ENCODE measurements around the gene F10.

The F10 gene

GRCh38 chr13:113139577-113139976 is 17.0 kb downstream of the F10 start:
- DNase-seq: no peak

GRCh38 chr13:113140677-113141600 is 18.3 kb downstream of the F10 start:
- no peak for DNase-seq

DNA sequence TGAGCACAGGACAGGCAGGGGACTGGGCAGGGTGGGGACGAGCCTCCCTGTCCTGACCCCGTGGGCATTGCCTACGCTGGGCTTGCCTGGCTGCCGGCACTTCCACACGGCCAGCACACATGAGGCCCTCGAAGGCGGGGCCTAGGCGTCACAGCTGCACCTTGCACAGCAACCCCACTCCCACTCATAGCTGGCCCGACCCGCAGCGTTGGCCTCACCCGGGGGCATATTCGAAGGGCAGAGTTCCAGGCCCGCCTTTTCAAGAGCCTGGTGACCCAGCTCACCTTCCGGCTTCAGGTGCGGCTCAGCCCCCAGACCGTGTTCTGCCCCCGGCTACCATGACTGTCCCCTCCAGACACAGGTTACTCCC is 19.0 kb downstream of the F10 start:
- DNase-seq: no peak

GRCh38 chr13:113142876-113143275 is 20.3 kb downstream of the F10 start:
- DNase-seq: no peak

GRCh38 chr13:113143466-113144254 is 21.1 kb downstream of the F10 start:
- no peak for DNase-seq

- no peak for DNase-seq
Observed at GRCh38 chr13:113144255-113144629, 21.6 kb downstream of the F10 start.

- no peak for DNase-seq
Observed at GRCh38 chr13:113145496-113145895, 22.9 kb downstream of the F10 start.

GRCh38 chr13:113145911-113146598 is 23.5 kb downstream of the F10 start:
- no peak for DNase-seq

DNA sequence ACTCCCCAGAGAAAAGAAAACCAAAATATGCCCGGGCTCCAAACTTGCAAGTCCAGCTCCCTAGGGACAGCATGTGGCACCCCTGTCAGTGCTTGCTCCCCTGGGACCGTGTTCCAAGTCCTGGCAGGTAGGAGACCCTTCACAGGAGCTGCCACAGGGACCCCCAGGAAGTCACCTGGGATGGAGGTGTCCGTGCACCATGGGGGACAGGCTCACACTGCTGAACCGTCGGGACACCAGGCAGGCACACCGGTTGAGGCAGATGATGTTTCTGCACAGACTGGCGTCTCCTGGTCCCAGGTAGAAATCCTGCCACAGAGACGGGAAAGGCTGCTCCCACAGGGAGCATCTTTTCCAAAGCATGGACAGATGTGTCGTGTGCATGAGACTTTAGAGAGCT is 24.2 kb downstream of the F10 start:
- DNase-seq: no peak

GRCh38 chr13:113147206-113147605 is 24.6 kb downstream of the F10 start:
- no peak for DNase-seq

DNA sequence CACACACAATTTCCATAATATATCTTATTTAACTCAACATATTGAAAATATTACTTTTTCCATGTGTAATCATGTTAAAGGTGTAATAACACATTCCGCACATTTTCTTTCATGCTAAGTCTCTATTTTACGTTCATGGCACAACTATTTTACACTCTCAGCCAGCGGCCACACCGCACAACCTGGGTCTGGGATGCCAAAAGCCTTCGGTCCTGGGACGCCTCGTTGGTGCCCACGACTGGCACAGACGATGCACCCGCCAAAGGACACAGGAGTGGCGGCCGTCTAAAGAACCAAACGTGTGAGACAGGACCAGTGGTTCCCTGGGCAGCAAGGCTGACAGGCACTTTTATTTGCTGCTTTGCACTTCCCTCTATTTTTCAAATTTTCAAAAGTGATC is 25.8 kb downstream of the F10 start:
- DNase-seq: no peak

- DNase-seq: no peak
Observed at GRCh38 chr13:113148940-113149503, 26.4 kb downstream of the F10 start.

- DNase-seq: no peak
Observed at GRCh38 chr13:113149711-113150549, 27.3 kb downstream of the F10 start.

DNA sequence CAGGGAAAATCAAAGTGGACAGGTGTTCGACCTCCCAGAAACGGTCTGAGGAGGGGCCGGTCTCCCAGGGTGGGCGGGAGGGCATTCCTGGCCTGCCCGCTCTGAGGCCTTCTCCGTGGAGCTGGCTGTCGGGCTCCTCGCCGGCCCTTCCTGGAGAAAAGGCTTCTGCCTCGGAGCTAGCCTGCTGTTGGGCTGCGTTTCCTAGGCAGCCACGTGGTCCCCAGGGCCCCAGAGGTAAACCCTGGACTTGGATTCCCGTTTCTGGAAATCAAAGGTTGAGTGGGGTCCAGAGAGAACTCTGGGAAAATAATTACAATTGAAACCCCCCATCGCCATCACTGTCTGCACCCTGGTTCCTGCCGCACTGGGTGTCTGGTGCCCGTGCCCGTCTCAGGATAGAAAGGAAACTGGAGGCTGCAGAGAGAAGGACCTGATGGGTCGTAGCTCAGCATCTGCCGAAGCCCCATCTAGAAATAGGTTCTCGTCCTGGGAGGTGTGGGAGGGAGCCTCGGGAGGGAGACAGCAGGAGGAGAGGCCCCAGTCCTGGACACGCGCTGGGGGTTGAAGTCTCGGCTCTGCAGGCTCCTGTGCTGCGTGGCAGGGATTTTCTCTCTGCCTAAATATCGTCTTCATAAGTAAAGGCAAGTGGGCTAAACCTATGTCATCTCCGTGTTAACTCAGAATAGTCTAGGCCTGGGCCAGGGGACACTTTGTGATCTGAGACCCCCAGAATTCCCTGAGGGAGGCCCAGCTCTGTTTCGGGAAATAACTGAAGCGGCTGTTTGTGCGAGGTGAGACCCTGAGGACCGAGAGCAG is 28.2 kb downstream of the F10 start:
- DNase-seq: no peak

- DNase-seq: no peak
Observed at GRCh38 chr13:113151745-113152690, 29.4 kb downstream of the F10 start.

DNA sequence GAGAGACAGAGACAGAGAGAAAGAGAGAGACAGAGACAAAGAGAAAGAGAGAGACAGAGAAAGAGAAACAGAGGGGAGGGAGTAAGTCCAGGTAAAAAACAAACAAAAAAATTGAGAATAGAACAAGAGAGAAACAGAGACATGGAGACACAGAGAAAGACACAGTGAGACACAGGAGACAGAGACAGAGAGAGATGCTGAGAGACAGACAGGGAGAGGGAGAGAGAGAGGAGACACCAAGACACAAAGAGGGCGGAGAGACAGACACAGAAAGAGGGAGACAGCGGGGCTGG is 30.0 kb downstream of the F10 start:
- DNase-seq: no peak

DNA sequence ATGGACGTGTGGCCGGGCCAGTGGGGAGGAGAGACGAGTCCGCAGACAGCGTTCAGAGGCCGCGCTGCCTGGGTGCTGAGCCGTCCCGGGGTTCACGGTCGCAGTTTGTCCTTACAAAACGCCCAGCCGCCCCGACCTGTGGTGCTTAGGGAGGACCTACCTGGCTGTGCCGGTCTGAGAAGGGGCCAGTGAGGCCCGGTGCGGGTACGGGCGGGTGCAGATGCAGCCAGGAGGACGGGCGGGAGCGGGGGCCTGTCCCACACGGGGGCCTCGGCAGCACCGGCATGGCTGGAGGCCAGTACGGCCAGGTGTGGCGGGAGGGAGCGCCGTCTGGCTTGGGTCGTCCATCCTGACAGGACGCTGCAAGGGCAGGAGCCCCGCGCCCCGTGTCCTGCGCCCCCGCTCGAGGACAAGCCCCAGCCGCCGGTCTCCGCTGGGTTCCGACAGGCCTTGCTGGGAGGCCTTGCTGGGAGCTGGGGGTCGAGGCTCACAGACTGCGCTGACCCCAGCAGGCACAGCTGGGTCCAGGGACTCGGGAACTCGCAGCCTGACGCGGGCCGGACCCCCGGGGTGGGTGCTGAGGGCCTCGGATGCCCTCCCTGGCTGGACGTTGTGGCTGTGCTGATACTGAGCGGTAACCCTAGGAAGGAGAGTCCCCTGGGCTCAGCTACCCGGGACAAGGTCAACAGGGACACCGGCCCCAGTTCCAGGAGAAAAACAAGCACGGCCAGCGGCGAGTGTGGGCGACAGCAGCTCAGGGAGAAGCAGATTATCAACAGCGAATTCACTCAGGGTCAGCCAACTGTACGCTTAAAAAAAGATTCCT is 30.6 kb downstream of the F10 start:
- DNase-seq: no peak

- peak; percentile 65 to 74 for DNase-seq
Observed at GRCh38 chr13:113153810-113154748, 31.5 kb downstream of the F10 start.

Data from CD4-positive, alpha-beta T cell treated with Interferon alpha-2 for 1 hour (primary cell).